Activated CD8-positive, alpha-beta memory T cell treated with anti-CD3 and anti-CD28 coated beads for 4 hours (primary cell): ENCODE measurements around the gene PPM1B.
A peak's percentile ranks its signal among the peaks of the same experiment; 100 is the strongest.
"Not testable (repeated sequence)": the region's sequence is repeated elsewhere in the genome, so short reads cannot be mapped to it uniquely, and the experiment has no call there.

Experiments
- DNase-seq, 2 donors: peaks; one replicate each; pipeline ENCODE4 v3.0.0-alpha.2; 2020; ENCODE audit warnings: low read depth in 2 of 2

PPM1B gene

GRCh38 chr2:44163777-44164176 lies 4.9 kb upstream of the PPM1B start:
- DNase-seq: no peak

- no peak for DNase-seq
These were observed 4.1 kb upstream of the PPM1B start for GRCh38 chr2:44164617-44165016.

- no peak for DNase-seq
These were observed 2.6 kb upstream of the PPM1B start for GRCh38 chr2:44166096-44166495.

- no peak for DNase-seq
These were observed 1.3 kb upstream of the PPM1B start for GRCh38 chr2:44167311-44167907.

GRCh38 chr2:44167908-44168680 lies 581 bp upstream of the PPM1B start:
- peak; percentile 92 to 97 for DNase-seq

- no peak for DNase-seq
These were observed 652 bp downstream of the PPM1B start for GRCh38 chr2:44169155-44169898.

- DNase-seq: no peak
These were observed 1.6 kb downstream of the PPM1B start for GRCh38 chr2:44170311-44170717.

- no peak for DNase-seq
These were observed 2.3 kb downstream of the PPM1B start for GRCh38 chr2:44171018-44171417.

GRCh38 chr2:44171442-44171841 lies 2.8 kb downstream of the PPM1B start:
- DNase-seq: not testable (repeated sequence)

- DNase-seq: no peak
These were observed 3.9 kb downstream of the PPM1B start for GRCh38 chr2:44172576-44172975.

GRCh38 chr2:44178950-44179349 lies 10.3 kb downstream of the PPM1B start:
- no peak for DNase-seq

- DNase-seq: no peak
These were observed 13.0 kb downstream of the PPM1B start for GRCh38 chr2:44181648-44182047.

- DNase-seq: no peak
These were observed 15.4 kb downstream of the PPM1B start for GRCh38 chr2:44184106-44184505.

- DNase-seq: no peak
These were observed 18.1 kb downstream of the PPM1B start for GRCh38 chr2:44186810-44187209.

- DNase-seq: no peak
These were observed 18.6 kb downstream of the PPM1B start for GRCh38 chr2:44187251-44187650.

- DNase-seq: no peak
These were observed 20.0 kb downstream of the PPM1B start for GRCh38 chr2:44188696-44189095.

- DNase-seq: no peak
These were observed 20.4 kb downstream of the PPM1B start for GRCh38 chr2:44189104-44189503.

GRCh38 chr2:44190526-44190925 lies 21.9 kb downstream of the PPM1B start:
- no peak for DNase-seq

- DNase-seq: no peak
These were observed 23.1 kb downstream of the PPM1B start for GRCh38 chr2:44191739-44192138.

GRCh38 chr2:44192646-44193045 lies 24.0 kb downstream of the PPM1B start:
- DNase-seq: no peak

- DNase-seq: no peak
These were observed 27.0 kb downstream of the PPM1B start for GRCh38 chr2:44195714-44196113.

GRCh38 chr2:44197816-44198215 lies 29.1 kb downstream of the PPM1B start:
- DNase-seq: no peak

- DNase-seq: no peak
These were observed 31.3 kb downstream of the PPM1B start for GRCh38 chr2:44200011-44200410.
